Neural progenitor cell (in vitro differentiated cells): ENCODE measurements around the gene PRIM2. TPM values are rescaled to one million over a fixed set of nuclear protein-coding genes. Genes with fewer than 3 reads are reported as not detected.
"Not testable (repeated sequence)": the region's sequence is repeated elsewhere in the genome, so short reads cannot be mapped to it uniquely, and the experiment has no call there.

Source experiments
- DNase-seq: peaks from one replicate; pipeline ENCODE4 v3.0.0-alpha.2; 2016; ENCODE audit warnings: low spot score
- H2AFZ ChIP-seq: fragments of 200-600 bp; sonication (generic); replicated peaks from 2 replicates; pipeline ENCODE4 v1.6.1; 2016; ENCODE audit warnings: antibody characterized with exemption
- H3F3A ChIP-seq: fragments of 200-600 bp; sonication (generic); 2 replicates; pipeline ENCODE4 v1.6.1; 2016; ENCODE audit warnings: antibody characterized with exemption, low read depth
- H3K27ac ChIP-seq: fragments of 200-600 bp; sonication (generic); 2 replicates; pipeline ENCODE4 v1.5.1; 2016; ENCODE audit warnings: mild to moderate bottlenecking
- H3K27me3 ChIP-seq: fragments of 200-600 bp; sonication (generic); 2 replicates; pipeline ENCODE4 v1.6.1; 2016; ENCODE audit warnings: mild to moderate bottlenecking, moderate library complexity
- H3K36me3 ChIP-seq: fragments of 200-600 bp; sonication (generic); 2 replicates; pipeline ENCODE4 v1.5.1; 2016
- H3K4me1 ChIP-seq: fragments of 200-600 bp; sonication (generic); 2 replicates; pipeline ENCODE4 v1.6.1; 2016; ENCODE audit warnings: mixed run types
- H3K4me2 ChIP-seq: fragments of 200-600 bp; sonication (generic); 2 replicates; pipeline ENCODE4 v1.6.1; 2016
- H3K4me3 ChIP-seq: fragments of 200-600 bp; sonication (generic); 2 replicates; pipeline ENCODE4 v1.5.1; 2016
- H3K79me2 ChIP-seq: fragments of 200-600 bp; sonication (generic); 2 replicates; pipeline ENCODE4 v1.6.1; 2016; ENCODE audit warnings: low read depth
- H3K9ac ChIP-seq: fragments of 200-600 bp; sonication (generic); 2 replicates; pipeline ENCODE4 v1.6.1; 2016
- H3K9me3 ChIP-seq: fragments of 200-600 bp; sonication (generic); 2 replicates; pipeline ENCODE4 v1.5.1; 2016; ENCODE audit warnings: low read depth
- H4K20me1 ChIP-seq: fragments of 200-600 bp; sonication (generic); 2 replicates; pipeline ENCODE4 v1.6.1; 2016; ENCODE audit warnings: low read depth
- H3K27ac Mint-ChIP-seq: 3 replicates; pipeline ENCODE4 v1.8.0; 2021; ENCODE audit warnings: mixed read lengths
- H3K27me3 Mint-ChIP-seq: 2 replicates; pipeline ENCODE4 v1.8.0; 2022; ENCODE audit warnings: low read depth, mild to moderate bottlenecking, inconsistent platforms, moderate library complexity, mixed read lengths; ENCODE audit not compliant: insufficient read depth
- H3K36me3 Mint-ChIP-seq: 3 replicates; pipeline ENCODE4 v1.8.0; 2021; ENCODE audit warnings: mixed read lengths
- H3K4me1 Mint-ChIP-seq: 3 replicates; pipeline ENCODE4 v1.8.0; 2021; ENCODE audit warnings: mixed read lengths
- H3K4me3 Mint-ChIP-seq: 3 replicates; pipeline ENCODE4 v1.8.0; 2021; ENCODE audit warnings: mild to moderate bottlenecking, moderate library complexity, mixed read lengths
- H3K9me3 Mint-ChIP-seq: 3 replicates; pipeline ENCODE4 v1.8.0; 2020; ENCODE audit warnings: mixed read lengths
- CTCF ChIP-seq: fragments of 200-600 bp; sonication (generic); IDR thresholded peaks from 2 replicates; pipeline ENCODE4 v1.5.1; 2017; ENCODE audit warnings: antibody characterized with exemption, mild to moderate bottlenecking
- EZH2 ChIP-seq: fragments of 200-600 bp; sonication (generic); IDR thresholded peaks from 2 replicates; pipeline ENCODE4 v1.6.1; 2017; ENCODE audit warnings: antibody characterized with exemption, mild to moderate bottlenecking, moderate library complexity
- EZH2phosphoT487 ChIP-seq: fragments of 200-600 bp; sonication (generic); IDR thresholded peaks from 2 replicates; pipeline ENCODE4 v1.6.1; 2017; ENCODE audit warnings: antibody characterized with exemption
- total RNA-seq: library from RNA; depleted of rRNA; stranded (reverse); fragments of >200 nt; gene quantifications from 2 replicates; pipeline ENCODE4 v1.2.3, GENCODE V29; 2015; ENCODE audit warnings: low replicate concordance

PRIM2 gene
- total RNA-seq, 1 donor from 2014 or later, result 81.0 TPM

GRCh38 chr6:57310817-57311157, 6.6 kb upstream of the PRIM2 start:
- no peaks in the 10 kb centered on the region for H3K4me1 Mint-ChIP-seq
- Histone ChIP-seq H3K9me3 (no peaks in the 10 kb centered on the region), H3K4me3 (no peak overlapping the region), H3K27me3 (no peaks in the 10 kb centered on the region), H3K36me3 (no peaks in the 10 kb centered on the region), H3F3A (no peaks in the 10 kb centered on the region), H3K9ac (no peak overlapping the region), H3K4me2 (no peak overlapping the region), H4K20me1 (no peaks in the 10 kb centered on the region), H3K4me1 (no peaks in the 10 kb centered on the region), H3K27ac (no peak overlapping the region), H3K79me2 (no peaks in the 10 kb centered on the region), H2AFZ (no peak overlapping the region)
- H3K27ac Mint-ChIP-seq, result no peak overlapping the region
- peaks cover 7% of the 10 kb centered on the region for H3K9me3 Mint-ChIP-seq
- no peak for TF ChIP-seq CTCF
- TF ChIP-seq EZH2, result no peak
- TF ChIP-seq EZH2phosphoT487, result no peak
- peaks cover 2% of the 10 kb centered on the region for H3K36me3 Mint-ChIP-seq
- no peak overlapping the region for H3K4me3 Mint-ChIP-seq
- peaks cover 2% of the 10 kb centered on the region for H3K27me3 Mint-ChIP-seq
- DNase-seq, result no peak

- not testable (repeated sequence) for H3K9me3 Mint-ChIP-seq, H3K27me3 Mint-ChIP-seq, H3K79me2 ChIP-seq, H3K27ac Mint-ChIP-seq, H3K36me3 ChIP-seq, H3F3A ChIP-seq, H3K4me2 ChIP-seq, H3K27me3 ChIP-seq, H2AFZ ChIP-seq, DNase-seq, H3K27ac ChIP-seq, H3K9ac ChIP-seq, H3K4me3 ChIP-seq, H3K4me1 ChIP-seq, H4K20me1 ChIP-seq, H3K4me3 Mint-ChIP-seq, H3K4me1 Mint-ChIP-seq, H3K9me3 ChIP-seq, H3K36me3 Mint-ChIP-seq
Observed at GRCh38 chr6:57311300-57312003, 6.0 kb upstream of the PRIM2 start.

- Mint-ChIP-seq H3K27ac (no peak overlapping the region), H3K27me3 (peaks cover 2% of the 10 kb centered on the region), H3K4me1 (no peaks in the 10 kb centered on the region), H3K36me3 (peaks cover 2% of the 10 kb centered on the region), H3K4me3 (no peak overlapping the region), H3K9me3 (peaks cover 7% of the 10 kb centered on the region)
- DNase-seq, result no peak
- no peaks in the 10 kb centered on the region for H4K20me1 ChIP-seq
- H3K27me3 ChIP-seq, result no peaks in the 10 kb centered on the region
- H3K27ac ChIP-seq, result no peak overlapping the region
- H3K4me3 ChIP-seq, result no peak overlapping the region
- H3K36me3 ChIP-seq, result no peaks in the 10 kb centered on the region
- H3K9me3 ChIP-seq, result no peaks in the 10 kb centered on the region
- no peak overlapping the region for H3K9ac ChIP-seq
- no peak overlapping the region for H2AFZ ChIP-seq
- H3K4me2 ChIP-seq, result no peak overlapping the region
- H3K4me1 ChIP-seq, result no peaks in the 10 kb centered on the region
- TF ChIP-seq CTCF (no peak), EZH2phosphoT487 (no peak), EZH2 (no peak)
- no peaks in the 10 kb centered on the region for H3F3A ChIP-seq
- H3K79me2 ChIP-seq, result no peaks in the 10 kb centered on the region
Observed at GRCh38 chr6:57312004-57312345, 5.5 kb upstream of the PRIM2 start.

- Histone ChIP-seq H3K4me1 (no peaks in the 10 kb centered on the region), H3K27ac (no peak overlapping the region), H3K9me3 (no peaks in the 10 kb centered on the region), H3K4me2 (no peak overlapping the region), H4K20me1 (no peaks in the 10 kb centered on the region), H3K27me3 (no peaks in the 10 kb centered on the region), H2AFZ (no peak overlapping the region), H3F3A (no peaks in the 10 kb centered on the region), H3K4me3 (no peak overlapping the region), H3K9ac (no peak overlapping the region), H3K79me2 (peaks cover 6% of the 10 kb centered on the region), H3K36me3 (no peaks in the 10 kb centered on the region)
- no peak for DNase-seq
- Mint-ChIP-seq H3K4me1 (peaks cover 3% of the 10 kb centered on the region), H3K36me3 (peaks cover 2% of the 10 kb centered on the region), H3K9me3 (peaks cover 7% of the 10 kb centered on the region), H3K27me3 (no peaks in the 10 kb centered on the region), H3K4me3 (no peak overlapping the region), H3K27ac (no peak overlapping the region)
- TF ChIP-seq EZH2phosphoT487, result no peak
- no peak for TF ChIP-seq CTCF
- no peak for TF ChIP-seq EZH2
Observed at GRCh38 chr6:57313009-57313408, 4.4 kb upstream of the PRIM2 start.
